ENCODE data around the gene MOSPD2. TPM values are rescaled to one million over a fixed set of nuclear protein-coding genes. Genes with fewer than 3 reads are reported as not detected.

Gene MOSPD2
- total and polyA plus RNA-seq, 10 of the 15 experiments (the other 5 are each of a cell fraction or from before 2014, with no cell fraction given), result 4.9 to 14.7 (median 7.4) TPM

GRCh38 chrX:14903891-14904290, 30.7 kb downstream of the MOSPD2 start:
- no peak for FAIRE-seq
- CTCF ChIA-PET, result no interaction called here
- Histone ChIP-seq H3K36me3 (ENCODE audit: control insufficient read depth in 2 of 2, insufficient read depth in 2 of 2, low read length in 1 of 2) (no peaks in the 10 kb centered on the region), H3K4me3 (no peak overlapping the region), H3K79me2 (ENCODE audit: control insufficient read depth, insufficient read depth, low read length) (no peaks in the 10 kb centered on the region), H3K27ac (ENCODE audit: control insufficient read depth, insufficient read depth) (no peak overlapping the region), H3K27me3 (replicated peaks in 1 of 2; ENCODE audit: control insufficient read depth in 2 of 2, insufficient read depth in 2 of 2, low read length in 1 of 2) (no peaks in the 10 kb centered on the region), H3K4me2 (ENCODE audit: control insufficient read depth, insufficient read depth) (no peak overlapping the region), H3K9me3 (replicated peaks; ENCODE audit: control insufficient read depth, insufficient read depth, low read length) (no peaks in the 10 kb centered on the region; the same call in 2 of the 3 replicates), H3K4me1 (ENCODE audit: control insufficient read depth, insufficient read depth, low read length) (no peaks in the 10 kb centered on the region), H2AFZ (ENCODE audit: control insufficient read depth, low read depth, low read length) (no peak overlapping the region), H4K20me1 (ENCODE audit: control insufficient read depth, insufficient read depth) (no peaks in the 10 kb centered on the region), H3K9ac (ENCODE audit: control insufficient read depth, insufficient read depth, low read length) (no peak overlapping the region)
- WGBS (ENCODE audit: insufficient coverage, insufficient replicate concordance, low lambda C conversion rate, missing lambda C conversion rate), result 25% methylated on average over 2 of the region's 2 CpGs
- no peak for DNase-seq (ENCODE audit: low read depth, low spot score)
- no peak for ATAC-seq
- RAD21 ChIA-PET (ENCODE audit: unreplicated experiment), result no interaction called here
- POLR2A ChIA-PET, result no interaction called here
- BruUV-seq (replicated peaks), result no TSS peak
- TF ChIP-seq SMARCA5 (IDR thresholded peaks at IDR 0.05), result no peak
- no peak for TF ChIP-seq NKRF (conservative IDR thresholded peaks at IDR 0.05)
- TF ChIP-seq SIN3A (IDR thresholded peaks at IDR 0.05; ENCODE audit: low read depth, low read length), result no peak
- TF ChIP-seq MXI1 (IDR thresholded peaks at IDR 0.05; ENCODE audit: low read depth, low read length), result no peak
- no peak for TF ChIP-seq IKZF2 (IDR thresholded peaks at IDR 0.05)
- TF ChIP-seq, protein P1, sequence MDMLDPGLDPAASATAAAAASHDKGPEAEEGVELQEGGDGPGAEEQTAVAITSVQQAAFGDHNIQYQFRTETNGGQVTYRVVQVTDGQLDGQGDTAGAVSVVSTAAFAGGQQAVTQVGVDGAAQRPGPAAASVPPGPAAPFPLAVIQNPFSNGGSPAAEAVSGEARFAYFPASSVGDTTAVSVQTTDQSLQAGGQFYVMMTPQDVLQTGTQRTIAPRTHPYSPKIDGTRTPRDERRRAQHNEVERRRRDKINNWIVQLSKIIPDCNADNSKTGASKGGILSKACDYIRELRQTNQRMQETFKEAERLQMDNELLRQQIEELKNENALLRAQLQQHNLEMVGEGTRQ (IDR thresholded peaks at IDR 0.05; ENCODE audit: borderline replicate concordance, low read depth, low read length), result no peak
- no peak for TF ChIP-seq IKZF1 (conservative IDR thresholded peaks at IDR 0.05)
- no peak for TF ChIP-seq CHD1 (IDR thresholded peaks at IDR 0.05; ENCODE audit: low read depth, low read length)
- no peak for TF ChIP-seq SRF (IDR thresholded peaks at IDR 0.05; ENCODE audit: low read depth in 2 of 2, low read length in 2 of 2)
- TF ChIP-seq EZH2 (IDR thresholded peaks at IDR 0.05; ENCODE audit: borderline replicate concordance, control insufficient read depth, low read depth, low read length), result no peak
- no peak for TF ChIP-seq ATF3 (IDR thresholded peaks at IDR 0.05; ENCODE audit: borderline replicate concordance, extremely low read depth, low read depth, low read length)
- in situ Hi-C loops (cut with MboI), result no loop called here
- intact Hi-C loops (cut with micrococcal nuclease; ENCODE audit: unreplicated experiment), result no loop called here
- SMC1A ChIA-PET (ENCODE audit: uncharacterized antibody, unreplicated experiment), result no interaction called here
